Heart left ventricle (tissue), 16 donors: Measurements from ENCODE around the gene SLC17A5. TPM values are rescaled to one million over a fixed set of nuclear protein-coding genes. Genes with fewer than 3 reads are reported as not detected.

Source experiments
- ATAC-seq, 4 donors: fragments of 200-7000 bp; cut with Tn5 transposase; one replicate each; pipeline ENCODE4 v1.9.1; 2020 to 2022; ENCODE audit warnings: moderate library complexity in 4 of 4, mild to moderate bottlenecking in 3 of 4, moderate number of reproducible peaks in 1 of 4
- DNase-seq, 5 donors: peaks; one replicate each; pipeline ENCODE4 v3.0.0-alpha.2; 2020
- H3K27ac ChIP-seq, 12 donors: fragments of 200-600 bp; sonication (generic) in 4 of 12; one replicate each; pipeline versions ENCODE4 v1.5.0 to v1.8.0; 2016 to 2022; ENCODE audit warnings: mild to moderate bottlenecking in 2 of 12
- H3K27me3 ChIP-seq, 9 donors: fragments of 200-600 bp; sonication (generic) in 2 of 9; one replicate each; pipeline versions ENCODE4 v1.5.1 to v1.8.0; 2016 to 2022; ENCODE audit warnings: mild to moderate bottlenecking in 3 of 9
- H3K36me3 ChIP-seq, 9 donors: fragments of 200-600 bp; sonication (generic) in 2 of 9; one replicate each; pipeline versions ENCODE4 v1.5.0 to v1.8.0; 2018 to 2022; ENCODE audit warnings: mild to moderate bottlenecking in 2 of 9
- H3K4me1 ChIP-seq, 12 donors: fragments of 200-600 bp; sonication (generic) in 4 of 12; one replicate each; pipeline versions ENCODE4 v1.5.0 to v1.8.0; 2016 to 2022; ENCODE audit warnings: mild to moderate bottlenecking in 3 of 12
- H3K4me3 ChIP-seq, 12 donors: fragments of 200-600 bp; sonication (generic) in 4 of 12; one replicate each; pipeline versions ENCODE4 v1.5.0 to v1.8.0; 2017 to 2022; ENCODE audit warnings: mild to moderate bottlenecking in 9 of 12, moderate library complexity in 4 of 12
- H3K9me3 ChIP-seq, 12 donors: fragments of 200-600 bp; sonication (generic) in 4 of 12; one replicate each; pipeline versions ENCODE4 v1.5.0 to v1.8.0; 2016 to 2022; ENCODE audit warnings: mild to moderate bottlenecking in 1 of 12
- CTCF ChIP-seq, 12 donors: fragments of 200-600 bp; sonication (generic) in 4 of 12; IDR thresholded peaks; one replicate each; pipeline versions ENCODE4 v1.5.0 to v1.8.0; 2018 to 2022; ENCODE audit warnings: antibody characterized with exemption in 12 of 12, mild to moderate bottlenecking in 5 of 12
- POLR2A ChIP-seq, 2 donors: fragments of 450-650 bp; IDR thresholded peaks; one replicate each; pipeline ENCODE4 v1.6.1; 2017; ENCODE audit warnings: antibody characterized with exemption in 2 of 2, mild to moderate bottlenecking in 2 of 2, moderate library complexity in 2 of 2
- WGBS, 4 donors: extraction: QIAGEN DNeasy Blood & Tissue Kit in 2 of 4; methylation state at CpG; one replicate each; pipeline versions ENCODE4 v1.1.5 to v1.1.7; 2013 to 2018; 5-methylcytosine and 5-hydroxymethylcytosine counted together
- intact Hi-C, 10 donors: fragments of 100-400 bp; cut with DNase I; formaldehyde crosslinking; loops; one replicate each; pipeline versions ENCODE4 v1.11.1 to v1.14.2; 2022
- long read RNA-seq, 3 donors: library from polyadenylated mRNA; unstranded; transcript quantifications; one replicate each; pipeline ENCODE4 v2.0.0, GENCODE V29; 2020 to 2021
- polyA plus RNA-seq, 2 donors: library from polyadenylated mRNA; stranded (reverse); fragments of 200-250 nt; gene quantifications; one replicate each; pipeline ENCODE4 v1.2.3, GENCODE V29; 2013
- total RNA-seq, 9 donors: library from RNA; depleted of rRNA in 2 of 9; stranded (reverse); fragments of >200 nt in 2 of 9; fragmentation: NEBNext Ultra II Directional in 3 of 9; extraction: Animal tissue kit (Norgen Biotek cat#: 25700) in 3 of 9; gene quantifications; one replicate each; pipeline versions ENCODE4 v1.1.0 to v1.2.4, GENCODE V29; 2016 to 2023
- donor health status: ischemic (EF 13 %, LVEDD 7.1; RV severe dilation, severe dysfunction).
- donor health status: healthy with polysubstance abuse.
- donor health status: DM: no; HTN: yes; CAD: no.
- donor health status: DM: no; HTN: no; CAD: no.
- donor health status: ischemic (EF 25% LVEDD 6.9; RV normal size, moderate dysfunction).
- donor health status: ischemic (EF 25% LVEDD 5.7; RV mildly dilated, moderate dysfunction).
- donor health status: healthy.
- donor health status: DM: yes; HTN: yes; CAD: no.
- donor health status: ischemic (EF 35%, LVEDD 5.7; RV mildly dilated, moderate dysfunction).
- donor health status: nonischemic (EF 11% LVEDD 7.7; RV severe dilation, severe dysfunction).
- donor health status: DM: yes; HTN: yes; CAD: no.
- donor health status: PGD.
- donor health status: ischemic (EF 29% LVEDD 5.4; RV normal size, mild dysfunction).
- donor health status: nonischemic (EF 23%, LVEDD 6.1; RV moderate dilation, normal function).

Gene SLC17A5
- total RNA-seq (10 to 100 TPM in 1 of 9 donors, 1 to 10 TPM in 8; 3.3 to 10.6 (median 7.5) TPM), polyA plus RNA-seq (10 to 100 TPM in 1 of 2 donors, 1 to 10 TPM in 1; 2.1 to 10.6 TPM)
- long read RNA-seq, donor 1, partial matches to known transcripts: 2 of 4 reads
- long read RNA-seq, donor 1, other reads (novel, unspliced or antisense): 0 of 4 reads
- long read RNA-seq, donor 2, transcript SLC17A5-201 (11 exons, 3,455 nt): major isoform, 19 of 49 reads
- long read RNA-seq, donor 2, partial matches to known transcripts: 8 of 49 reads
- long read RNA-seq, donor 2, other reads (novel, unspliced or antisense): 22 of 49 reads
- long read RNA-seq, donor 3, transcript SLC17A5-201 (11 exons, 3,455 nt): major isoform, 6 of 10 reads
- long read RNA-seq, donor 3, partial matches to known transcripts: 0 of 10 reads
- long read RNA-seq, donor 3, other reads (novel, unspliced or antisense): 4 of 10 reads

- Histone ChIP-seq H3K27ac (peak within 1 kb of the TSS; percentile 82 to 99 (median 98)), H3K9me3 (no peaks in the 10 kb centered on the region), H3K36me3 (peaks cover 0 to 10% (median 7%) of the 10 kb centered on the region in 9 donors), H3K27me3 (no peaks in the 10 kb centered on the region), H3K4me1 (peaks cover 0 to 21% (median 11%) of the 10 kb centered on the region in 12 donors), H3K4me3 (peak within 1 kb of the TSS; percentile 78 to 100 (median 99))
- ATAC-seq (peak; percentile 98 to 99 (median 98)), DNase-seq (peak; percentile 95 to 96 (median 95))
- TF ChIP-seq CTCF (IDR thresholded peaks at IDR 0.05) (peak in 1 of 12 donors; percentile 0), POLR2A (IDR thresholded peaks at IDR 0.05) (peak in 1 of 2 donors; percentile 82)
- 0% methylated on average over 17 to 90 of the region's 90 CpGs for WGBS, 4 donors
- intact Hi-C loops: no loop called here
Observed at GRCh38 chr6:73653571-73654424, at the start of gene SLC17A5. TSS of gene SLC17A5 (minus strand) at chr6:73653992. CDS start at chr6:73653886, 106 bp downstream.

- no peak overlapping the region for H3K4me3 ChIP-seq
- no peak for ATAC-seq
- 52 to 64% (median 55%) methylated on average over 1 of the region's 1 CpG for WGBS, 4 donors
- no peaks in the 10 kb centered on the region for H3K27me3 ChIP-seq
- no peaks in the 10 kb centered on the region for H3K9me3 ChIP-seq
- H3K36me3 ChIP-seq: no peaks in the 10 kb centered on the region
- intact Hi-C loops: no loop called here
- peaks cover 0 to 16% (median 4%) of the 10 kb centered on the region in 12 donors for H3K4me1 ChIP-seq
- TF ChIP-seq CTCF (IDR thresholded peaks at IDR 0.05) (no peak), POLR2A (IDR thresholded peaks at IDR 0.05) (no peak)
- H3K27ac ChIP-seq: peak overlapping the region in 1 of 12 donors; percentile 73
- DNase-seq: no peak
Observed at GRCh38 chr6:73703466-73703865, 49.7 kb upstream of the SLC17A5 start.

- TF ChIP-seq POLR2A (IDR thresholded peaks at IDR 0.05) (no peak), CTCF (IDR thresholded peaks at IDR 0.05) (no peak)
- DNase-seq: no peak
- H3K27ac ChIP-seq: no peak overlapping the region
- no peaks in the 10 kb centered on the region for H3K36me3 ChIP-seq
- peaks cover 0 to 21% (median 4%) of the 10 kb centered on the region in 12 donors for H3K4me1 ChIP-seq
- no peaks in the 10 kb centered on the region for H3K9me3 ChIP-seq
- 91 to 98% (median 95%) methylated on average over 2 of the region's 2 CpGs for WGBS, 4 donors
- no peaks in the 10 kb centered on the region for H3K27me3 ChIP-seq
- H3K4me3 ChIP-seq: no peak overlapping the region
- intact Hi-C loops: no loop called here
- ATAC-seq: no peak
Observed at GRCh38 chr6:73702444-73702843, 48.7 kb upstream of the SLC17A5 start.
